CD4-positive, alpha-beta T cell treated with Interleukin-17A for 4 hours (primary cell): ENCODE results near the gene TCF15.
"Not testable (repeated sequence)": the region's sequence is repeated elsewhere in the genome, so short reads cannot be mapped to it uniquely, and the experiment has no call there.

Experiments
- DNase-seq: peaks from one replicate; pipeline ENCODE4 v3.0.0-alpha.2; 2020; ENCODE audit warnings: mixed read lengths

TCF15 gene

DNA sequence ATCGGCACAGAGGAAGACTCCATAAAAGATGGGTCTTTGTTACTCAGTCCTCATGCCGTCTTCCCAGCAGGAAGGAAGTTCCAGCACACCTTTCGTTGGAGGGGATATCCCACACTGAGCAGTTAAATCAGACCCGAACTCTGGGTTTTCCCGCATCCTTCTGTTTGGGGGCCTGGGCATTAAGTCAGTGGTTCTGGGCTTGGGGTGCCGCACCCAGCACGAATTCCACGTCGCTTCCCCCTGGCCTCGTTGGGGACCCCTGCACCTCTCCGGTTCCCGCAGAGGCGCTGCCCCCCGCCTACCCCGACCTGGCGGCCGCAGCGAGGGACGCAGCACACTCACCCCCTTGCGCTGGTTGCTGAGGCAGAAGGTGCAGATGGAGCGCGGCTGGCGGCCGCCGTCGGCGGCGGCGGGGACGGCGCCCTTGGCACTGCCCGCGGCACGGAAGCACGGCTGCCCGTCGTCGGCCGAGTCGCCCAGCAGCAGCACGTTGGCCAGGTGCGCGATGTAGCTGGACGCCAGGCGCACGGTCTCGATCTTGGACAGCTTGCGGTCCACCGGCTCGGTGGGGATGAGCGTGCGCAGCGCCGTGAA, 641 bp downstream of the TCF15 start:
- DNase-seq: no peak

DNA sequence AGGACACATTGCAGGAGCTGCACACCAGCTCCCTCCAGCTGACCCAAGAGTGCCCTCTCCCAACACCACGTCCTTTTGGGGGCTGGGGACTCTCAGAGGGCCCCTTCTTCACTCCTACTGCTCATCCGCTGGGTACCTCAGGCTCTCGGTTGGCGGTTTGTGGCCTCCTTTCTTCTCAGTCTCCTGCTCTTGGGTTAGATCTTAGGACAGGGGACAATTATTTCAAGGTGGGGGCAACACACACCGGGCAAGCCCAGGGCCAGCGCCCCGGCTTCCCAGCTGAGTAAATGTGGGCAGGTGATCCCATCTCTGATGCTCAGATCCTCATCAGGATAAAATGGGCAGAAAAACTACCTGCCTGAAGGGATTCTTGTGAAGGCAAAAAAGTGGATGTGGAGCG, 1.1 kb downstream of the TCF15 start:
- DNase-seq: no peak

DNA sequence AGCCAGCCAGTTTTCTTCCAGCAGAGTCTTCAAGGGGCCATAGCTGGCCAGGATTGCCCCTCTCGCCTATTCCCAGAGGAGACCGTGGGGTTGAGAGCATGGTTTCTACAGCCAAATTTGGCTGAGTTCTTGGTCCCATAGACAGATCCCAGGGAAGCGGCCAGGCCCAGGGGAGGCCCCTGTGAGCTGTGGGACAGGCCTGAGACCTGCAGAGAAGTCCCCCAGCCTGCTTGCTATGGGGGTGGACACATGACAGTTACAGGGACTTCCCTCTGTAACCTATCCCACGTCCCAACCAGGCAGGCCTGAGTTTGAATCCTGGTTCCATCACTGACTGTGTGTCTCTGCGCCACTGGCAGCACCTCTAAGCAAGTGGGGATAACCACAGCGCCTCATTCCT, 2.6 kb downstream of the TCF15 start:
- DNase-seq: no peak

DNA sequence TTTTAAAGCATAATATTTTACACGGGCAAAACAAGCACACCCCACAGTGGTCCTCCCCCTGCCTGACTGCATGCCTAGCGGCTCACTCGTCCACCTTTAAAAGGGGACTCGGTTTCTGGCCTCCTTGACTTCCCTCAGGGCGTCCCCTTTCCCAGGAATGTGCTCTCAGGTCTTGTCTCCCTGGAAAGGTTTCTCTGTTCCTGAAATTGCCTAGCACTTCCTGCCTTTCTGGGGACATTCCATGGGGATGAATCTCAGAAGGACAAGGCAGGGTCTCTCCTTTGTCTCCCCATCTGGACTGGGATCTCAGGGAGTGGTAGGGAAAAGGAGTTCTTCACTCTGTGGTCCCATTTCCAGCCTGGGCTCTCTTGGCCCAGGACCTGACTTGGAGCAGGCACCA, 4.9 kb downstream of the TCF15 start:
- DNase-seq: no peak

DNA sequence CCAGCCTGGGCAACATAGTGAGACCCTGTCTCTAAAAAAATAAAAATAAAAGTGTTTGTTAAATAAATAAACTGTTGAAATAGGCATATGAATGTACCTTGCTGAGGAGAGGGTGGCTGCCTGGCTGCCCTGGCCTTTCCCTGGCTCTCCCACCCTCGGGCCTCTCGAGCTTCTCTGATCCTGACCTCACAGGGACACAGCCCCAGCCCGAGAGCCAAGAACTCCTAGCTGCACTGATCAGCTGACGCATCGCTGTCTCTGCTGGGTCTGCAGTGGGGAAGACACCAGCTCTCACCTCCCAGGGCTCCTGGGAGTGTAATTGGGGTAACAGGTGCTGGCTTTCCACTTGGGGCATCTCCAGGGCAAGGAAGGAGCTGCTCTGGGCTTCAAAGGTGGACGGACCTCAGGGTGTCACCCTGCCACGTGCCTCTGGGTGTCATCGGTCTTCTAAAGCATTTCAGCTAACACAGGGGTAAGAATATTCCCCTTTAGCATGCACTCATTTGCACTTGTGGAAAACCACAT, 6.9 kb downstream of the TCF15 start:
- no peak for DNase-seq

DNA sequence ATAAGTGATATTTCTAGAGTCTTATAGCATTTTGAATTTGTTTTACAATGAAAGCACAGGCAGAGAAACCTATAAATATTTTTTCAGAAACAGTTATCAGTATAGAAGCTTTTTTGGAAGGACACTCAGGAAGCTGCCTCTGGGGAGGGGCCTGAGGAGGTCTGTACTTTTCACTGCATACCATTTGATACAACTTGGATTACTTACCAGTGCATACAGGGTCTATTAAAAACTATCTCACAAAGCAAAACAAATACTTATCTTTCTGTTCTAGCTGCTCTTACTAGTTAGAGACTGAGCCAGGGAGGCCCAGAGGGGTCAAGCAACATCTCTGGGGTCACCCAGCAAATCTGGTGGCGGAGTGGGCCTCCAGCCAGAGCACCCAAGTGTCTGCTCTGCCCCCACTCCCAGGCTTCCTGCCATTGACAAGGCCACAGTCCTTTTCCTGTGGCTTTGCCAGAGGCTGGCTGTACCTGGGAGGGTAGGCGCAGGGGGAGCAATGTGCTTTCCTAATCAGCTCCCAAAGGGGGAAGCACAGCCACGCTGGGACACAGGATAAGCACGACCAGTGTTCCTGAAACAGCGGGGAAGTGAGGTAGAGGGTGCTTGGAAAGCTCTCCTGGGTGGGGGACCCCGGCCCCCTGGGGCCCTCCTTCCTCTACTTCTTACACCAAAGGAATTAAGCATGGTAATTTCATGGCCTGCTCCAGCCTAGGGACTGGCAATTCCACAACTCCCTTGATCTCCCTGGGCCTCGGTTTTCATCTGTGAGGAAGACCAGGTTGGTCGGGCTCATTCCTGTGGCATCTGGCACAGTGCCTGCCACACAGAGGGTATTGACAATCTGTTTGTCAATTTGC, 7.8 kb downstream of the TCF15 start:
- DNase-seq: no peak

DNA sequence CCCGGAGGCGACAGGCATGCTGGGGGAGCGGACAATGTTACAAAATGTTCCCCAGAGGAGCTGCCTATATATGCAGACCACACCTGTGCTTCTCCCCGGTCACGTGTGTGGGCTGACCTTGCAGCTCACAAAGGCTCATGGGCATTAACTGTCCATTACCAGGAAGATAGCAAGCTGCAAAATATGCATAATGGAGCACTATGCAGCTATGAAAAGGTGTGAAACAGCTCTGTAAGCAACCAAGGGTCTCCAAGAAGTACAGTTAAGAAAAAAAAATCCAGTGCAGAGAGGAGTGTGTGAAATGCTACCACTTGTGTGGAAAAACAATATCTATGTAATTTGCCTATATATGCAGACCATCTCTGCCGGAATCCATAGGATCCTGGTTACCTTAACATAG, 9.4 kb downstream of the TCF15 start:
- DNase-seq: no peak

DNA sequence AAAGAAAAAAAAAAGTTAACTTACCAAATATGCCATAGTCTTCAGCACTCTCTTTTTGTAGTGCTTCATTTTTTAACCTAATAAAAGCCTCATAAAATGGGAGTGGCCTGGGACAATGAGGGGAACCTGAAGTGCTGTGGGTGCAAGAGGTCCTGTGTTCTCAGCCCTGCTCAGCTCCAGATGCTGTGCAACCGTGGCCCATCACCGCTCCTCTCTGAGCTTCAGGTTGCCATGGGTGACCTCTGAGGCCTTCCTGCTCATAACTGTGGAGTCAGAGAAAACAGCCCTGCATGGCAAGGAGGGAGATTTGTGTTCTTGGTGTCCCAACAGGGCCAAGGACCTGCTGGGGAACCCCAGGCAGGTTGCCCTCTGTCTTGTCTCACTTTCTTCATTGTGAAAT, 10.0 kb downstream of the TCF15 start:
- no peak for DNase-seq

DNA sequence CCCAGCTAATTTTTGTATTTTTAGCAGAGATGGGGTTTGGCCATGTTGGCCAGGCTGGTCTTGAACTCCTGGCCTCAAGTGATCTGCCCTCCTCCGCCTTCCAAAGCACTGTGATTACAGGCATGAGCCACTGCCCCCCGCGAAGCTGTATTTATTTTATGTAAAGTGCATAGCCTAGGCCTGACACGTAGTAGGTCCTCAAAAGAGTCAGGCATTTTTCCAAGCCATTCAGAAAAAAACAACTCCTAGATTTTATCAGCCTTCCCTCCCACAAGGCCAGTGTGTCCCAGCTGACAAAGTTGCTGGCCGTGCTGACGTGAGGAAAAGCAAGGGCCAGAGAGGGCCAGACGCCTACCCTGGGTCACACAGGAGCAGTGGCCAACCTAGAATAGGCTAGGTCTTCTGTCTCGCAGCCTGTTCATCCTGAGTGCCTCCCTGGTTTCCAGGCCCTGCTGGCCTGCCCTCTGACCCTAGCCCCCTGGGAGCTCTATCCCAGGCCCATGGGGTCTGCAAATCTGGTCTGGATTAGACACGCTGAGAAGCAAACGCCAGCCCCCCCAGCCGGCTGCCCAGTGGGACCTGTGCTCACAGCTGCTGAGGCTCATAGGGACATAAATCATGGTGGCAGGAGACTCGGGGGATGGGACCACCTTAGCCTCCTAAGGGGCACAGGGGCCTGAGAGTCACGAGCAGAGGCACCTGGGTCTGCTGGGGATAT, 11.8 kb downstream of the TCF15 start:
- DNase-seq: no peak

DNA sequence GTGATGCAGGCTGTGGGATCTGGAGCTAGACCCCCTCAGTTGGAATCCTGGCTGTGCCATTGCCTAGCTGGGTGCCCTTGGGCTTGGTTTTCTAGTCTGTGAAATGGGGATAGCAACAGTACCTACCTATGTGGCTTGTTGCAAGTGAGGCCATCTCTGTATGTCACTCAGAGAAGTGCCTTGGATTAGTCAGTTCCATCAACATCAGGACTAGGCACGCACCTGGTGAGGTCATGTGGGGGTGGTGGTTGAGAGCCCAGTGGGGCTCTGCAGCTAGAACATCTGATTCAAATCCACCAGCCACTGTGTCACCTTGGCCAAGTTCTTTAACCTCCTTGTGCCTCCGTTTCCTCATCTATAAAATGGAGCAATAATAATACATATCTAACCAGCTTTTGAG, 12.5 kb downstream of the TCF15 start:
- no peak for DNase-seq

DNA sequence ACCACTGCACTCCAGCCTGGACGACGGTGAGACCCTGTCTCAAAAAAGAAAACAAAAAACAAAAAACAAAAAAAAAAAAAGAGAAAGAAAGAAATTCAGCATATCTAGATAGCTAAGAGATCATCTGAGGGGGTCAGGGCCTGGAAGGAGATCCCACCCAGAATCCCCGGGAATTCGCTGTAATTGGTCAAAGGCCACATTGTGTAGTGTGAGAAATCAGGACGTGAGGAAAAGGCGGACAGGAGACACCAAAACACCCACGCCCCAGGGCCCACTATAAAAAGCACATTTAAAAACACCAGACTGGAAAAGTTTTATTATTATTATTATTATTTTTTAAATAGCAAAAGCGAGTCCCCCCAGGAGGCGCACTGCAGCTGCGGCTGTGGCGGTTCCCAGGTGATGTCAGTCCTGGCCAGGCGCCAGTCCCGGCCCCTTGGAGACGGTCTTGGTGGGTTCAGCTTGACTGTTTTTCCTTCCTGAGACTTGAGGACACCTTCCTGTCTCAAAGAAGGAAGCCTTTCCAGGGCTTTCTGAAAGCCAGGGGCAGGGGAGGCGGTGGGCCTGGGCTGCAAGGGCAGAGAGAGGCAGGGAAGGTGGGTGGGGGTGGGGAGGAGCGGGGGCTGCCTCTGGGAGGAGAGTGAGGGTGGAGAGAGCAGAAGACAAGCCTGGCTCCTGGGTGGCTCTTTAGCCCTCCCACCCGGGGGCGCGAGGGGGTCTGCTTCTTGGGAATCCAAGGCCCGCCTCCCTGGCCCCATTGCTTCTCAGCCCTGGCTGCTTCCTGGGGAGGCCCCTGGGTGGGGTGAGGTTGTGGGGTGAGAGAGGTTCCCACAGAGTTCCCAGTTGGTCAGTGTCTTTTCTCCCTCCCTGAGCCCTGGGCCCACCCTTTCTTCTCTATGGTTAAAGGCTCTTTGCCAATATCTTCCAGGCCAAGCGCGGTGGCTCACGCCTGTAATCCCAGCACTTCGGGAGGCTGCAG, 14.5 kb downstream of the TCF15 start:
- DNase-seq: no peak

DNA sequence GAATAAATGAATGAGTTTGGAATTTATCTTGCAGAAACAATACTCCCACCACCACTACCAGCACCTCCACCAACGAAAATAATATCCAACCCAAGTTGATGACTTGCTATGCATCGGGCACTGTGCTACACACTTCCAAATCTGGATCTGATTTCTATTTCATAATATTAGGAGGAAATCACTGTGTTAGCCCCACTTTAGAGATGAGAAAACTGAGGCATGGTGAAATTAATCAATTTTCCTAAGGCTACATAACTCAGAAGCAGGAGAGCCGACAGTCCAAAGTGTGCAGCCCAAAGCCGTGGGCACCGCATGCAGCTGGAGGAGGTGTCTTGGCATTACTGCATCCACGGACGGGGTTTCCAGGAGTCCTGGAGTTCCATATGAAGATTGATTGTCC, 17.6 kb downstream of the TCF15 start:
- DNase-seq: no peak

DNA sequence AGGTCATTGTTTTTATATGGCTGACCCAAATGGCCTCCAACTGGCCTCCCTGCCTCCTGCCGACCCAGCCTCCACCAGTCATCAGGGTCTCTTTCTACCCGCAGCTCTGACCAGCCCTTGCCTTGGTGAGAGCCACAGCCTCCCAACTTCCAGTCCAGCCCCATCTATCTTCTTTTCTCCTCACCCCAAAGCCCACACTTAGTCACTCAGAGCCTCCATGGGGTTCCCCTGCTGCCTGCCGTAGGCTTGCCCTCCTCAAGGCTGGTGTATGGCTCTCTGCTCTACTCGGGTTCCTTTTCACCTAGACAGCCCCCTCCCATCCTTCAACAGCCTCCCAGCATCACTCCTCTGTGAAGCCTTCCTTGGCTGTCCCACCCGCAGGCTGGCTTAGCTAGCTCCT, 18.2 kb downstream of the TCF15 start:
- no peak for DNase-seq

DNA sequence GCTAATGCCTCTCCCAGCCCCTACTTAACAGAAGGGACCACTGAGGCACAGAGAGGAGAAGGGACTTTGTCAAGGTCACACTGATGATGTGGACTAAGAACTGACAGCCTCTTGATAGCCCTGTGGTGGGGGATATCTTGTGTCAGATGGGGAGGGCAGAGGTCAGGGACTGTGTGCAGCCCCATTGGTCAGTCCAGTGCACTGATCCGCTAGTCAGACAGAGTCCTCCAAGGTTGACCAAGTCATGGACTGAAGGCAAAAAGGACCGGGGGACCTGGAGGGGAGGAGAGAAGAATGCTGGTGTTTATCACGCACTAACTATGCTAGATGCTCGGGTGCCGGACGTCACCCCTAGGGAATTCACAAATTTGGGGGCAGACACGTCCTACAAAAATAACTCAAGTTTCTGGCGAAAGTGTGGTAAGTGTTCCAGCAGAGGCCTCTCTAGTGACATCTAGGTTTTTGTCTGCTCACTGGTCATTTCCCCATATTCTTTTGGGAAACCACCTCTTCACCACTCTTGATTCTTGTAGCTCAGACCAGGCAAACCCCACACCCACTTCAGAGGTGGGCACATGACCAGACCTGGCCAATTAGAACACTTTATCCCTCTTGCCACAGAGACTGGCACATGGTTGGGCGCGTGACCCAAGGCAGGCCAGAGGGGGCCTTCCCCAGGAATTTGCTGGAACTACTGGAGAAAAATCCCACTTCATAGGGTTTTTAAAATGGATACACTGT, 21.0 kb downstream of the TCF15 start:
- DNase-seq: no peak

DNA sequence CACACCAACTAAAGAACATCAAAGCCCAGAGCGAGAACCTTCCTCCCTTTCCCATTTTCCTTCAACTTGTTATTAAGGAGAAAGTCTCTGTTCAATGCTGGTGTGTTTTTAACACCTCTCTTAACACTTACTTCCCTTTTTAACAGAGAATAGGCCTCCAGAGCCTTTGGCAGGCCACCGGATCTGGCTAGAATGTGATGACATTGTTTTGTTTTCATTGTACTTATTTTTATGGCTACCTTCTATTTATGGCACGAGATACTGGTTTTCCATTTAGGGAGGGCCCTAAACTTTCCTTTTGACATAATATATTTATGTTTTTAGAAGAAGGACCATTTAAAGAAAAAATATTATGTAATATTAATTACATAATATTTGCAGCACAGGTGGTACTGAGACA, 21.6 kb downstream of the TCF15 start:
- no peak for DNase-seq

DNA sequence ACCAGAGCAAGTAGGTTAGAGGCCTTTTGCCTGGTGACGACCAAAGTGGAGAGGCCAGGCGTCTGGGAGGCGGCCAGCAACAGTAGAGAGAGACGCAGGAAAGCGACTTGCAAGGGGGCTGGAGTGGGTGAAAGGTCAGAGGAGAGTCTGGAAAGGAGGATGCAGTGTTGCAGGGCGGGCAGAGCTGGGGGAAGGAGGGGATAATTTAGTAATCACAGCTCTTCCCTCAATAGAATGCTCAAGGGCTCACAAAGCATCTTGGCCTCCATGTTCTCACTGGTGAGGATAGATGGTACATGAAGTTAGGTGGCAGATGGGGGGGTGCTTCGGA, 25.2 kb downstream of the TCF15 start:
- no peak for DNase-seq

DNA sequence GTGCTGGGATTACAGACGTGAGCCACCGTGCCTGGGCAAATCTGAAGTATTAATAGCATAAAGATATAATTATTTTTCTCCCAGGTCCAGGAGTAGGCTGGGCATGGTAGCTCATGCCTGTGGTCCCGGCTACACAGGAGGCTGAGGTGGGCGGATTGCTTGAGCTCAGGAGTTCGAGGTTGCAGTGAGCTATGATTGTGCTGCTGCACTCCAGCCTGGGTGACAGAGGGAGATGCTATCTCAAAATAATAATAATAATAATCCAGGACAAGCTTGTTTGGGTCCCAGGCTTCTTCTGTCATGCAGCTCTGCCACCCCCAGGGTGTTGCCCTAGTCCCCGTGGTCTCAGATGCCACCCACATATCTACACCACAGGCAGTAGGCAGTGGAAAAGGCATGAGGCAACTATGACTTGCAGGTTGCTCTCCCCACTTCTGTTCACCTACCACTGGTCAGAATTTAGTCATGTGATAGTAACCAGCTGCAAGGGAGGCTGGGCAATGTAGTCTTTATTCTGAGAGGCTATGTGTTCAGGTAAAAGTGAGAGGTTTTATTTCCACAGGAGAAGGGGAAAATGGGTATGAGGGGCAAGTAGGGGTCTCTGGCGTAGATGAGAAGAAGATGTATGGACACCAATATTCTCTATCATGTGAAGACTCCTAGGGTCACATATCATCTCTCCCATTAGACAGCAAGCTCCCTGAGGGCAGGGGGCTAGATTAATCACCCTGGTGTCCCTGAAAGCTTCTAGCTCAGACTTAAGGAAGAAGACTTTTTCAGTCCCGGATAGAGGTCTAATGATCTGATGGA, 25.7 kb downstream of the TCF15 start:
- DNase-seq: no peak

DNA sequence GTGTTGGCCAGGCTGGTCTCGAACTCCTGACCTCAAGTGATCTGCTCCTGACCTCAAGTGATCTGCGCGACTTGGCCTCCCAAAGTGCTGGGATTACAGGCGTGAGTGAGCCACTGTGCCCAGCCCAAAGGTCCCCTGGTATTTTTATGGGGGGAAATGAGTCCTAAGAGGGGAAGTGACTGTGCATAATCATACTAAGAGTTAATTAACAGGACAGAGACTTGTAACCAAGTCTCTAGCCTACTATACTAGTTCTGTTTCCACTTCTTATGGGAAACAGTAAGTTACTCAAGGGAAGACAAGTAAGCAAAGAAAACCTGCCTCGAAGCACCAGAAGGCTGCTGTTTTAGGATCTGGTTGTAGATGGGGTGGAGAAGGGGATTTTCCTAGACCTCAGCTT, 27.9 kb downstream of the TCF15 start:
- no peak for DNase-seq

DNA sequence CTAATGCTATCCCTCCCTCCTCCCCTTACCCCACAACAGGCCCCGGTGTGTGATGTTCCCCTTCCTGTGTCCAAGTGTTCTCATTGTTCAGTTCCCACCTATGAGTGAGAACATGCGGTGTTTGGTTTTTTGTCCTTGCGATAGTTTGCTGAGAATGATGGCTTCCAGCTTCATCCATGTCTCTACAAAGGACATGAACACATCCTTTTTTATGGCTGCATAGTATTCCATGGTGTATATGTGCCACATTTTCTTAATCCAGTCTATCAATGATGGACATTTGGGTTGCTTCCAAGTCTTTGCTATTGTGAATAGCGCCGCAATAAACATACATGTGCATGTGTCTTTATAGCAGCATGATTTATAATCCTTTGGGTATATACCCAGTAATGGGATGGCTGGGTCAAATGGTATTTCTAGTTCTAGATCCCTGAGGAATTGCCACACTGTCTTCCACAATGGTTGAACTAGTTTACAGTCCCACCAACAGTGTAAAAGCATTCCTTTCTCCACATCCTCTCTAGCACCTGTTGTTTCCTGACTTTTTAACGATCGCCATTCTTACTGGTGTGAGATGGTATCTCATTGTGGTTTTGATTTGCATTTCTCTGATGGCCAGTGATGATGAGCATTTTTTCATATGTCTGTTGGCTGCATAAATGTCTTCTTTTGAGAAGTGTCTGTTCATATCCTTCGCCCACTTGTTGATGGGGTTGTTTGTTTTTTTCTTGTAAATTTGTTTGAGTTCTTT, 31.0 kb downstream of the TCF15 start:
- DNase-seq: not testable (repeated sequence)

DNA sequence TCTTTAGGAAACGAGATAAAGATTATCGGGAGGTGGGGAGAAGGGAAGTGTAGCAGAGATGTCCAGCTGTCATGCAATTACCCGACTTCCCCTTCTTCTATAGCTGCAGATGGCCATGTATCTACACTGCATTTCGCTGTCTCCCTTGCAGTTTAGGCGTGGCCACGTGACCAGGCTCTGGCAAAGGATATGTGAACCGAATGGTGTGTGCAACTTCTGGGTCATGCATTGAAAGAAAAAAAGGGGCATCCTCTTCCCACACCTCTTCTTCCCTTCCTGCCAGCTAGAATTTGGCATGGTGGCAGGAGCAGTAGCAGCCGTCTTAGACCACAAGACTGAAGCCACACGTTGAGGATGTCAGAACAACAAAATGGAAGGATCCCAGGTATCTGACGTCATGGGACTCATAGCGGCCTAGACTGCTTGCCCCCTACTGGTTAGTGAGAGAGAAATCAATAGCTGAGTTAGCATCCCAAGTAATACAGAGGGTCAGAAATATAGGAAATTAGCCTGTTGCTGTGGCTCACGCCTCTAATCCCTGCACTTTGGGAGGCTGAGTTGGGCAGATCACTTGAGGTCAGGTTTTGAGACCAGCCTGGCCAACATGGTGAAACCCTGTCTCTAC, 32.8 kb downstream of the TCF15 start:
- DNase-seq: no peak
